GM08714 (cell line): Measurements from ENCODE around the gene PFDN1.
A peak's percentile ranks its signal among the peaks of the same experiment; 100 is the strongest.
"Not testable (repeated sequence)": the region's sequence is repeated elsewhere in the genome, so short reads cannot be mapped to it uniquely, and the experiment has no call there.

Source experiments
- H3K4me3 ChIP-seq: fragments of 200-500 bp; sonication (Bioruptor generic); 2 replicates; pipeline ENCODE4 v1.5.1; 2014; ENCODE audit warnings: mild to moderate bottlenecking, low read length, inconsistent platforms
- ZNF274 ChIP-seq: IDR thresholded peaks from 2 replicates; pipeline ENCODE4 v1.6.1; 2012; ENCODE audit warnings: mild to moderate bottlenecking, low read depth, low read length

The PFDN1 gene

GRCh38 chr5:140219068-140219991, 83.6 kb downstream of the PFDN1 start:
- TF ChIP-seq ZNF274 = no peak
- H3K4me3 ChIP-seq = peak overlapping the region; percentile 37; the same call in 1 of the 2 replicates

DNA sequence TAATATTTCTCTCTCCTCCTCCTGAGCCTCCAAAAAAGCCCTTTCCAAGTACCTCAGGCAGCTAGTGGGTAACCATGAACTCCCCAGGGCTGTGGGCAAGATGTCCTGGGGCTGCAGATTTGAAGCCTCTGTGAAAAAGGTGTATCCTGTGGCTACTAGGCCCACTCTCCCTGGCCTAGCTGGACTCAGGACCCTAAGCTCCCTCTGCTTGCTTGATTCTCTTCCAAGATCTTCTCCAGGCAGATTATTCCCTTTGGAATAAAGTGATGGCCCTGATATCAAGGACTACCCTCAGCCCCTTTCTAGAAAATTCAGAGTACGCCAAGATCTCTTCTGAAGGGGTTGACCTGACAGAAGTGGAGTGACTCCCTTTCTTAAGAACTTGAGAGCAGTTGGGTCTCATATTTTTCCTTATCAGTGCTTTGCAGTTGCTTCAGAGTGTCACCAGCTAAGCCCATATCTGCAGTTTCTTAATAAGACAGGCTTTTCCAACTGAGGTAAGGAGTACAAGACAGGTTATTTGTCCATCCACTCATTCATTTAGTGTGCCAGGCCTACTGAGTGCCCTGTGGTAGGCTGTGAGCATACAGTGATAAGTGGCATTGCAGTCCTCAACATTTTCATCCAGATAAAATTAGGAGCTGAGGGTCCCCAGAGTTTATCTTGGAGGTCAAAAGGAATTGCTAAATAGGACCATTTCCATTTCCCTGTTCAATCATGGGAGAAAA, 85.4 kb downstream of the PFDN1 start:
- TF ChIP-seq ZNF274 = no peak
- H3K4me3 ChIP-seq = no peak overlapping the region

GRCh38 chr5:140216478-140217074, 86.3 kb downstream of the PFDN1 start:
- no peak for TF ChIP-seq ZNF274
- H3K4me3 ChIP-seq = no peak overlapping the region

DNA sequence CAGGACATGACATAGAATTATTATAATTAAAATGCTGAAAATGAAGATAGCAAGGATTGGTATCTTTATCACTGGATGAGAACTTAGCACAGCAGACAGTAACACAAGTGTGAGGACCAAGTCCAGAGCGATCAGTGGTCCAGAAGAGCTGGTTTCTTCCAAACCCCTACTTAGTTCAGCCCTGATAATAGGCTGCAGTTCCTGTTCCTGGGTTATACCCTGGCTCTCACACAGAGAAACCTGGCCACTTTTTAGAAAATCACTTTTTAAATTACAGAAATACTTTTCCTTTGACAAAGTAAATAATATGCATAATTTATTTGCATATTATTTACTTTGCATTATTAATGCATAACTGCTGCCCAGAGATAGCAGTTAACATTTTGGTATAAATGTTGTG, 87.6 kb downstream of the PFDN1 start:
- TF ChIP-seq ZNF274 = no peak
- no peak overlapping the region for H3K4me3 ChIP-seq

DNA sequence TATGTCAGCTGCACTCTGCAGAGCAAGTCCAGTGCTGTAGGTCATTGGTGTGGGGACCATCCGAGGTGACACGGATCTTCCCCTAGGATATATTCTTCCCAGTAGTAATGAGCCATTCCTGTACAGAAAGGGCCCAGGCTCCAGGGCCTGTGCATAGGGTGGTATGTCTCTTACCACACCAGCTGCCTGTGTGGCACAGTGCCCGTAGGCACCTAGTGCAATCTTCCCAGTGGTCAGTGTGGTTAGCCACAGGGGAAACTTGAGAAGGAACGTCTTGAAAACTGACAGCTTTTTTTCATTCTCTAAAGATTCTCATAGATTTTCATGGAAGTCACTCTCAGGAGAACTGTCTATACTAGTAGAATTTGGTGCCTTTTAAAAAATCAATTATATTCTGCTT, 88.1 kb downstream of the PFDN1 start:
- H3K4me3 ChIP-seq = no peak overlapping the region
- no peak for TF ChIP-seq ZNF274

- no peak for TF ChIP-seq ZNF274
- H3K4me3 ChIP-seq = no peak overlapping the region
These were observed 89.4 kb downstream of the PFDN1 start for GRCh38 chr5:140213370-140213983.

GRCh38 chr5:140208065-140208464, 94.8 kb downstream of the PFDN1 start:
- no peak overlapping the region for H3K4me3 ChIP-seq
- TF ChIP-seq ZNF274 = no peak

- no peak overlapping the region for H3K4me3 ChIP-seq
- TF ChIP-seq ZNF274 = no peak
These were observed 95.5 kb downstream of the PFDN1 start for GRCh38 chr5:140207250-140207964.

- TF ChIP-seq ZNF274 = no peak
- no peak overlapping the region for H3K4me3 ChIP-seq
These were observed 96.9 kb downstream of the PFDN1 start for GRCh38 chr5:140205952-140206351.

GRCh38 chr5:140205216-140205615, 97.7 kb downstream of the PFDN1 start:
- no peak for TF ChIP-seq ZNF274

DNA sequence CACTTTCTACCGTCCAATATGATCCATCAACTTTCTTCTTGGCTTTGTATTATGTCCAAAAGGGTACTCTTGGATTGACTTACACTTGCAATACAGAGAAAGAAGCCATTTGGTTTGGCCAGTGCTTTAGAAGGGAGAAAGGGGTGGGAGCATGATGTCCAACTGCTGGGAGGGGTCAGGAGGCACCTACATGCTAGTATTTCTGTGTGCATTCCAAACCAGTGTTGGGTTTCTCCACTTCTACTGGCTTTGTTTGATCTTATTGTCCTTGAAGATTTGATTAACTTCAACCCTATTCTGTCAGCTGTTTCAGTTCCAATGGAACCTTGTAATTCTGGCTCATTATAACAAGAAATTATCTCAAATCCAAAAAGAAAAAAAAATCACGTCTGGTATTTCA, 100.3 kb downstream of the PFDN1 start:
- H3K4me3 ChIP-seq = no peak overlapping the region
- TF ChIP-seq ZNF274 = no peak

More at GRCh38 chr5:140205216-140205615, 97.7 kb downstream of the PFDN1 start:
- no peak overlapping the region for H3K4me3 ChIP-seq

GRCh38 chr5:140202078-140202477, 100.8 kb downstream of the PFDN1 start:
- H3K4me3 ChIP-seq = no peak overlapping the region
- TF ChIP-seq ZNF274 = no peak

- not testable (repeated sequence) for H3K4me3 ChIP-seq
These were observed 104.0 kb downstream of the PFDN1 start for GRCh38 chr5:140198915-140199314.

DNA sequence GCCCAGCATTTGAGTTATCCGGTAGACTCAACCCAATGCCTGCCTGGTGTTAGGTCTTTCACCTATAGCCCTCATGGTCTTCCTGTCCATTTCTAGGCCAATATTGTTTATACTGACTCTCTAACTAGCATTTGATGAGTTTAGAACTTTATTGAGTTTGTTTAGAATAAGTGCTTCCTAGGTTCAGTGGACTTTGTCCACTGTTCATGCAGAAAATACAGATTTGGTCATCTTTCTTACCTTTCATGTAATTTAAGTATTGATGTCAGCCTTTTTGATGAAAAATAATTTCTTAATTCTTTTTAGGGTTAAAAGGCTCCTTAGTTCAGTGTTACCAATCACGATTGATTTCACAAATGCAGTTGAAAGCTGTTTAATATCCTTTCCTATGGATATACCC, 105.9 kb downstream of the PFDN1 start:
- no peak for TF ChIP-seq ZNF274
- H3K4me3 ChIP-seq = no peak overlapping the region
